ENCODE results near the gene RAPGEF2. TPM values are rescaled to one million over a fixed set of nuclear protein-coding genes. Genes with fewer than 3 reads are reported as not detected.

The RAPGEF2 gene
- total RNA-seq, 4 donors from 2014 or later, result 47.2 to 105 (median 50.2) TPM

DNA sequence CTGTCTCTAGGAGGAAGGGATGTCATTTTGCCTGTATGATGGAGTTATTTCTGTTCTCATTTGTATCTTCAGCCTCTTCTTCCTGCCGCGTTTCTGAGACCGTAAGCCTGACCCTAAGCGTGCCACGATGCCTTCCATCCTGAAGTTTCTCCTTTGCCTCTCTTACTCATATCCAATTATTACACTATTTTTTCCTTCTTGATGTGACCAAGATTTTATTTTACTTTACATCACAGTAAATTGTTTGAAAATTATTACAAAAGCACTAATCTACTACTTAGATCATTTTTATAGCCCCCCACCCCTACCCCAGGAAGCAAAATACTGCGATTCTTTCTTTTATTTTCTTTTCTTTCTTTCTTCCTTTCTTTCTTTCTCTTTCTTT is 95.0 kb downstream of the RAPGEF2 start:
- TF ChIP-seq, protein P1, sequence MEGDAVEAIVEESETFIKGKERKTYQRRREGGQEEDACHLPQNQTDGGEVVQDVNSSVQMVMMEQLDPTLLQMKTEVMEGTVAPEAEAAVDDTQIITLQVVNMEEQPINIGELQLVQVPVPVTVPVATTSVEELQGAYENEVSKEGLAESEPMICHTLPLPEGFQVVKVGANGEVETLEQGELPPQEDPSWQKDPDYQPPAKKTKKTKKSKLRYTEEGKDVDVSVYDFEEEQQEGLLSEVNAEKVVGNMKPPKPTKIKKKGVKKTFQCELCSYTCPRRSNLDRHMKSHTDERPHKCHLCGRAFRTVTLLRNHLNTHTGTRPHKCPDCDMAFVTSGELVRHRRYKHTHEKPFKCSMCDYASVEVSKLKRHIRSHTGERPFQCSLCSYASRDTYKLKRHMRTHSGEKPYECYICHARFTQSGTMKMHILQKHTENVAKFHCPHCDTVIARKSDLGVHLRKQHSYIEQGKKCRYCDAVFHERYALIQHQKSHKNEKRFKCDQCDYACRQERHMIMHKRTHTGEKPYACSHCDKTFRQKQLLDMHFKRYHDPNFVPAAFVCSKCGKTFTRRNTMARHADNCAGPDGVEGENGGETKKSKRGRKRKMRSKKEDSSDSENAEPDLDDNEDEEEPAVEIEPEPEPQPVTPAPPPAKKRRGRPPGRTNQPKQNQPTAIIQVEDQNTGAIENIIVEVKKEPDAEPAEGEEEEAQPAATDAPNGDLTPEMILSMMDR (IDR thresholded peaks at IDR 0.05), result no peak

DNA sequence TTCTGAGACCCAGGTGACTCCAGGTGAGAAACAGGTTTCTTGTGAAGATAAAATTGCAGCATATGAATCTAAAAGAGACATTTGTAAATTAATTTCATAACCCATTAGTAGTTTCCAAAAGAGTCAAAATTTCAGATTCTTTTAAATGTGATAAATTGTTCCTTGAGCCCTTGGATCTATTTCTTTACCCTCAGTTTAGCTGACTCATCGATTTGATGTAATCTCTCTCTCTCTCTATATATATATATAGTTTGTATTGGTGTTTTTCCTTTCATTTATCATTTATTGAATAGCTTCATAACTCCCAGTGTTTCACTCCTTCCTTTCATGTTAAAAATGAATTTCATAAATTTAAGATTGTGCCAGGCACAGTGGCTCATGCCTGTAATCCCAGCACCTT is 96.9 kb downstream of the RAPGEF2 start:
- no peak for DNase-seq (ENCODE audit: low spot score)
- ATAC-seq (ENCODE audit: low FRiP score), result no peak
- TF ChIP-seq, protein P1 (IDR thresholded peaks at IDR 0.05), result no peak

More for the DNA sequence above, 95.0 kb downstream of the RAPGEF2 start:
- DNase-seq (ENCODE audit: low spot score) (no peak), ATAC-seq (ENCODE audit: low FRiP score) (no peak)

DNA sequence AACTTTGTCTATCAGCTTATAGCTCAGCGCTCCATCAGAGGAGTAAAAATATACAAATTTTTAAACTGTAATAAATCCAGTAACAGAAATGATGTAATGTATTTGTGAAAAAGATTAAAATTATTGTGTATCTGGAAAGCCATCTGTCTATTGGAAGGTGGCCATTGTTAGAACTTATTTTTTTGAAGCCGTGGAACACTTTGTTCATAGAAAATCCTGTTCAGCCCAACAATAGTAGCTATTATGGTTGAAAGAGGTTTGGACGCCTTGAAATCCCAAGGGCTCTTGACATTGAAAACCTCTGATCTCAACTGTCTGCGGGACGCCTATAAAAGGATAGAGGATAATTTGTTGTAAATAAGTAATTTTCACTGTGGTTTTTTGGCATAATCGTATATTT is 98.3 kb downstream of the RAPGEF2 start:
- DNase-seq (ENCODE audit: low spot score) (no peak), ATAC-seq (ENCODE audit: low FRiP score) (no peak)
- TF ChIP-seq, protein P1 (IDR thresholded peaks at IDR 0.05), result no peak

DNA sequence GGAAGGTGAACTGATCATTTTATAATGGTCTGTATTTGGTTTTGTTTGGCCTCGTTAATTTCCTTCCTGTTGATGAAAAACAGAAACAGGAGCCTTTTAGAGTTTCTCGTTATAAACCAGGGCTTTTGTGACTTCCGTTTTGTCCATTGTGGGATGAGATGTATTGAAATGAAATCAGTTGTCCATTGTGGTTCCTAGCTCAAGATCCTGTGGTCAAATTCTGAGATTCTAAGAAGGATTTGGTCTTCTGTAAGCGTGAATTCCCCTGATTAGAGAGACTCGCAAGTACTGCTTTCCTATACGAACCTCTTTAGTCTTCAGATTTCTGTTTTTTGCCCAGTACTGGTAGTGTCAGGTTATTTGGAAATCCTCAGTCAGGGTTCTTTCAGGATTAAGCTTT is 101.7 kb downstream of the RAPGEF2 start:
- no peak for ATAC-seq (ENCODE audit: low FRiP score)
- TF ChIP-seq, protein P1 (IDR thresholded peaks at IDR 0.05), result no peak
- DNase-seq (ENCODE audit: low spot score), result no peak

DNA sequence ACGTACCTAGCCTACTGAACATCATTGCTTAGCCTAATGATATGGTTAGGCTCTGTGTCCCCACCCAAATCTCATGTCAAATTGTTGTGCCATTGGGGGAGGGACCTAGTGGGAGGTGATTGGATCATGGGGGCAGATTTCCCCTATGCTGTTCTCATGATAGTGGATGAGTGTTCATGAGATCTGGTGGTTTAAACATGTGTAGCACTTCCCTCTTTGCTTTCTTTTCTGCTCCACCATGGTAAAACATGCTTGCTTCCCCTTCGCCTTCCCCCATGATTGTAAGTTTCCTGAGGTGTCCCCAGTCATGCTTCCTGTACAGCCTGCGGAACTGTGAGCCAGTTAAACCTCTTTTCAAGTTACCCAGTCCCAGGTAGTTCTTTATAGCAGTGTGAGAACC is 102.6 kb downstream of the RAPGEF2 start:
- ATAC-seq (ENCODE audit: low FRiP score), result no peak
- no peak for DNase-seq (ENCODE audit: low spot score)
- TF ChIP-seq, protein P1 (IDR thresholded peaks at IDR 0.05), result no peak

DNA sequence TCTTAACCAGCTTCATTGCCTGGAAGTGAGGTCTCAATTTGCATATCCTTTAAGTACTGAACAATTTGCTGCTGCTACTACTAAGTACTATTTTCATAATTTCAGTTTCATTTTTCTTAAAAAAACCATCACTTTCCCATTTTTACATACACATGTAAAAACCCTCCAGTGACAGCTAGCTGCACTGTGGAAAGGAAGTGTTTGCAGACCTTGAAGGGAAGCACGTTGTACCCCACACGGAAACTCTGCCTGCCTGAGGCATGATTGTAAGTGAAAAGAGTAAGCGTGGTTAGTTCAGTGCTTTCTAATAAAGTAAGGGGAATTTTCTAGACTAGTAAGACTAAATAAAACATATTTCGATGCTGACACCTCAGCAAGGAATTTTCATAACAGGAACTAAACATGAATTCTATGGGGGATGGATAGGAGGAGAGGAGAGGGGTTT is 103.6 kb downstream of the RAPGEF2 start:
- DNase-seq (ENCODE audit: low spot score) (no peak), ATAC-seq (ENCODE audit: low FRiP score) (no peak)
- TF ChIP-seq, protein P1 (IDR thresholded peaks at IDR 0.05), result no peak

DNA sequence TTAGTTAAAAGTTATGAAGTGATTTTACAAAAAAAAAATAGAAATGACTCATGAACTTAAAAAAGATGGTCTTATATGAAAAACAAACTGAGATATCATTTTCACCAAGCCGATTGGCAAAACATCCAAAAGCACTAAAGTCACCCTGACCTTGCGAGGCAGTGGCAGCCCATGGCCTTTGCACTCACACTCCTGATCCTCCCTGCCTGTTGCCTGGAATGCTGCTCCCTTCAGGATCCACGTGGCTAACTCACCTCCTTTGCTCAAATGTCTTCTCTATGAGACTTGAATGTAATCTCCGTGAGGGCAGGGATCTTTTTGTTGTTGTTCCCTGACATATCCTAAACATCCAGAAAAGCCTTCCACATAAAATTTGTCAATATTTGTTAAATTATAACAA is 106.4 kb downstream of the RAPGEF2 start:
- DNase-seq (ENCODE audit: low spot score), result no peak
- TF ChIP-seq, protein P1 (IDR thresholded peaks at IDR 0.05), result no peak
- ATAC-seq (ENCODE audit: low FRiP score), result no peak
